Nephron (organoid): ENCODE measurements around the gene ELOF1.

Experiments used
- H3K27ac Mint-ChIP-seq, 3 experiments: 2 replicates each; pipeline ENCODE4 v1.8.0; 2020; ENCODE audit warnings: mixed read lengths in 3 of 3, mild to moderate bottlenecking in 2 of 3, moderate library complexity in 1 of 3
- H3K27me3 Mint-ChIP-seq: 2 replicates; pipeline ENCODE4 v1.8.0; 2021; ENCODE audit warnings: low read depth, mild to moderate bottlenecking, moderate library complexity, mixed read lengths
- H3K36me3 Mint-ChIP-seq: 2 replicates; pipeline ENCODE4 v1.8.0; 2020; ENCODE audit warnings: low read depth, mixed read lengths
- H3K4me1 Mint-ChIP-seq: 2 replicates; pipeline ENCODE4 v1.8.0; 2020; ENCODE audit warnings: mixed read lengths
- H3K4me3 Mint-ChIP-seq, 3 experiments: 2 replicates each; pipeline ENCODE4 v1.8.0; 2020; ENCODE audit warnings: mild to moderate bottlenecking in 3 of 3, mixed read lengths in 3 of 3, moderate library complexity in 2 of 3
- H3K9me3 Mint-ChIP-seq: 2 replicates; pipeline ENCODE4 v1.8.0; 2020; ENCODE audit warnings: mixed read lengths
- TF ChIP-seq, protein P1 (sequence below), 3 experiments: fragments of 200-600 bp; sonication (generic); IDR thresholded peaks; one replicate each; pipeline ENCODE4 v1.5.0; 2021; ENCODE audit warnings: antibody characterized with exemption in 3 of 3; ENCODE audit not compliant: unreplicated experiment in 3 of 3

Gene ELOF1

DNA sequence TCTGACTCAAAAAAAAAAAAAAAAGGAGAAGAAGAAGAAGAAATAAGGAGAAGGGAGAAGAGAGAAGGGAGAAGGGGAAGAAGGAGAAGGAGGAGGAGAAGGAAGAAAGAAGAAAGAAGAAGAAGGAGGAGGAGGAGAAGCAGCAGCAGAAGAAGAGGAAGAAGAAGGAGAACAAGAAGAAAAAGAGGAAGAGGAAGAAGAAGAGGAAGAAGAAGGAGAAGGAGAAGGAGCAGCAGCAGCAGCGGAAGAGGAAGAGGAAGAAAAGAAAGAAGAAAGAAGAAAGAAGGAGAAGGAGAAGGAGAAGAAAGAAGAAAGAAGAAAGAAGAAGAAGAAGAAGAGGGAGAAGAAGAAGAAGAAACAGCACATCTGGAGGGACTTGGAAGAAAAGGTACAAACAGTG lies 24.5 kb downstream of the ELOF1 start:
- Mint-ChIP-seq H3K4me1 (peaks cover 18% of the 10 kb centered on the region), H3K4me3 (peak overlapping the region in 2 of 3 experiments; percentile 34 to 46), H3K36me3 (no peaks in the 10 kb centered on the region), H3K27me3 (peaks cover 26% of the 10 kb centered on the region), H3K27ac (peak overlapping the region in 1 of 3 experiments; percentile 60), H3K9me3 (no peaks in the 10 kb centered on the region)
- TF ChIP-seq, protein P1, sequence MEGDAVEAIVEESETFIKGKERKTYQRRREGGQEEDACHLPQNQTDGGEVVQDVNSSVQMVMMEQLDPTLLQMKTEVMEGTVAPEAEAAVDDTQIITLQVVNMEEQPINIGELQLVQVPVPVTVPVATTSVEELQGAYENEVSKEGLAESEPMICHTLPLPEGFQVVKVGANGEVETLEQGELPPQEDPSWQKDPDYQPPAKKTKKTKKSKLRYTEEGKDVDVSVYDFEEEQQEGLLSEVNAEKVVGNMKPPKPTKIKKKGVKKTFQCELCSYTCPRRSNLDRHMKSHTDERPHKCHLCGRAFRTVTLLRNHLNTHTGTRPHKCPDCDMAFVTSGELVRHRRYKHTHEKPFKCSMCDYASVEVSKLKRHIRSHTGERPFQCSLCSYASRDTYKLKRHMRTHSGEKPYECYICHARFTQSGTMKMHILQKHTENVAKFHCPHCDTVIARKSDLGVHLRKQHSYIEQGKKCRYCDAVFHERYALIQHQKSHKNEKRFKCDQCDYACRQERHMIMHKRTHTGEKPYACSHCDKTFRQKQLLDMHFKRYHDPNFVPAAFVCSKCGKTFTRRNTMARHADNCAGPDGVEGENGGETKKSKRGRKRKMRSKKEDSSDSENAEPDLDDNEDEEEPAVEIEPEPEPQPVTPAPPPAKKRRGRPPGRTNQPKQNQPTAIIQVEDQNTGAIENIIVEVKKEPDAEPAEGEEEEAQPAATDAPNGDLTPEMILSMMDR (IDR thresholded peaks at IDR 0.05; ENCODE audit: unreplicated experiment in 3 of 3): no peak

DNA sequence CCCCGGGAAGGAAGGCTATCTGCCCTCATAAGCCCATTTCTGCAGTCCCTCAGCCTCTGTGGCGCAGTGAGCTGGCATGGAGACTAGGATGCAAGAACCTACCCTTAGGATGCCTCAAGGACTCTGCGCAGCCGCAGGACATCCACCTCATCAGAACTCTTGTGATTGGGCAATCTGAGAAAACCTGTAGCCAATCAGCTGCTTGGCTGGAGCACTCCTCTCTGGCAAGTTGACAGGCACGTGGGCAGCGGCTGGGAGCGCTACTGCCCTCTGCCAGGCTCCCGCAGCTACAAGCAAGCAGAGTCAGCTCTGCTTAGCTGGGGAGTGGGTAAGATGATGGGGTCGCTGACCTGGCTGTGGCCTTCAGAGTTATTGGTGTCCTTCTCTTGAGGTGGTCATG lies 28.6 kb downstream of the ELOF1 start:
- H3K27ac Mint-ChIP-seq: peak overlapping the region in 1 of 3 experiments; percentile 31
- peaks cover 16% of the 10 kb centered on the region for H3K4me1 Mint-ChIP-seq
- peak overlapping the region; percentile 19 to 61 (median 61) for H3K4me3 Mint-ChIP-seq
- TF ChIP-seq, protein P1 (IDR thresholded peaks at IDR 0.05; ENCODE audit: unreplicated experiment in 3 of 3): peak in 1 of 3 experiments; percentile 10
- H3K36me3 Mint-ChIP-seq: no peaks in the 10 kb centered on the region
- H3K9me3 Mint-ChIP-seq: no peaks in the 10 kb centered on the region
- H3K27me3 Mint-ChIP-seq: peaks cover 15% of the 10 kb centered on the region

DNA sequence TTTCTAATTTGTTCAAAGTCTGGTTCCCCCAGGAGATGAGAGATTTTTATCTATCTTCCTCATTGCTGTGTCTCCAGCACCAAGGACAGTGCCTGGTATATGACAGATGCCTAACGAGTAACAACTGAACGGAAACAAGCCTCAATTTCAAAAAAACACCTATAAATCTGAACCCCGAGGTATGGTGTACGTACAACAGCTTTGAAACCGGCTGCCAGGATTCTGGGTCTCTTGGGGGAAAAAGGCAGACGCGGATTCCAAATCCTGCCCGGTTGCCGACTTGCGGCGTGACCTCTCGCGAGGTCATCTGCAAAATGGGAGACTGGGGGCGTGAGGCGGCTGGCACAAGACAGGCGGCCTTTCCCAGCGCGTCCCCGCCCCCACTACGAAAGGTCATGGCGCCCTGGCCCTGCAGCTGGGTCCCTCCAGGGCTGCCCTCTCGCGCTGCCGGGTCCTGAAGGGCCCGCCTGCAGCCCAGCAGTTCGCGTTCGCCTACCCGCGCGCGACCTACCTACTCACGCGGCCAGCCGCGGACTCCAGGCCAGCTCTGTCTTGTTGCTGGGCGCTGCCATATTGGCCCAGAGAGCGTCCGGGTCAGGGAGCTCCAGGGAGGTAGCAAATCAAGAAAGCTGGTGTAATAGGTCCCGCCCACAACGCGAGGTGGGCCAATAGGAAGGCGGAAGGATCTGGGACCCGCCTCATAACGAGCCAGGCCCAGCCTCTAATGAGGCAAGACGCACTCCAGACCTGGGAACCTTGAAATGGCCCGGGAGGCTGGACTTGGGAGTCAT lies 30.3 kb downstream of the ELOF1 start, which contains the start of gene ECSIT:
ECSIT (minus strand) TSS at position 584 of the 791 bp plus-strand sequence. CDS start 9,964 bp downstream, outside the sequence.
- peak within 1 kb of the TSS; percentile 78 to 95 (median 89) for H3K27ac Mint-ChIP-seq
- peak within 1 kb of the TSS; percentile 97 to 99 (median 97) for H3K4me3 Mint-ChIP-seq
- TF ChIP-seq, protein P1 (IDR thresholded peaks at IDR 0.05; ENCODE audit: unreplicated experiment in 3 of 3): no peak
- no peaks in the 10 kb centered on the region for H3K9me3 Mint-ChIP-seq
- peaks cover 15% of the 10 kb centered on the region for H3K4me1 Mint-ChIP-seq
- H3K27me3 Mint-ChIP-seq: peaks cover 8% of the 10 kb centered on the region
- H3K36me3 Mint-ChIP-seq: no peaks in the 10 kb centered on the region

DNA sequence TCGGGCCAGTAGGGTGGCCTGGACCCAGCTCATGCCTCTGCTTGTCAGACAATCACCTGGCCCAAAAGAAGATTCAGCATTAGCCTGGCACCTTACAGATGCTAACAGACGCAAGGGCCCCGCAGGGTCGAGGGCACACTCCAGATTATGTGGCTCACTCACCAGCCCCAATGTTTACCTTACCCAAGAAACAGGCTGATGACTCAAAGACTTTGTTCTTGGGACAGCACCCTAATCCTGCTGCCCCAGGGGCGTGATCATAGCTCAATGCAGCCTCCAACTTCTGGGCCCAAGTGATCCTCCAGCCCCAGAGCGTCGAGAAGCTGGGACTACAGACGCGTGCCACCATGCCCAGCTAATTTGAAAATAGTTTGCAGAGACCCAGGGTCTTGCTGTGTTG lies 39.9 kb downstream of the ELOF1 start:
- H3K9me3 Mint-ChIP-seq: no peaks in the 10 kb centered on the region

DNA sequence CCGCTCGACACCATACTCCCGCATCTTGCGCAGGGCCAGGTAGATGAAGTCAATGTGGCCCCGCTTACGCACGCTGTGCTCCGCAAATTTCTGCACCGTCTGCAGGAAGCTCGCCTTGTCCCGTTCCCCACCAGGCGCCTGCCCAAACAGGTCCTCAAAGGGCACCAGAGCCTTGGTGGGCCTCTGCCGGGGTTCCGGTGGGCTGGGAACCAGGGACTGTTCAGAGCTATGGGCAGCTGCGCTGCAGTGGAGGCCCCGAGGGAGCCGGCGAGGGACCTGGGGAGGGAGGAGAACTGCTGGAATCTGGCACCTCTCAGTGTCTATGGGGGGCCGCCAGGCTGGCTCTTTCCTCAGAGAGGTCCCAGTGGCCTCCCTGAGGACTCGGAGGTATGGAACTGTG lies 45.1 kb downstream of the ELOF1 start:
- Mint-ChIP-seq H3K27me3 (no peaks in the 10 kb centered on the region), H3K4me3 (no peak overlapping the region), H3K27ac (no peak overlapping the region), H3K4me1 (no peaks in the 10 kb centered on the region), H3K9me3 (no peaks in the 10 kb centered on the region), H3K36me3 (peaks cover 21% of the 10 kb centered on the region)
- TF ChIP-seq, protein P1 (IDR thresholded peaks at IDR 0.05; ENCODE audit: unreplicated experiment in 3 of 3): no peak

More for the DNA sequence above, 39.9 kb downstream of the ELOF1 start:
- Mint-ChIP-seq H3K4me3 (no peak overlapping the region), H3K36me3 (peaks cover 21% of the 10 kb centered on the region), H3K27ac (no peak overlapping the region), H3K27me3 (no peaks in the 10 kb centered on the region), H3K4me1 (no peaks in the 10 kb centered on the region)
- TF ChIP-seq, protein P1 (IDR thresholded peaks at IDR 0.05; ENCODE audit: unreplicated experiment in 3 of 3): no peak
